Lower leg skin (tissue), 3 donors: ENCODE results near the gene ANKRD42.

Experiments used
- POLR2A ChIP-seq, 2 donors: fragments of 450-650 bp; IDR thresholded peaks; one replicate each; pipeline ENCODE4 v1.6.1; 2016 to 2017; ENCODE audit warnings: antibody characterized with exemption in 2 of 2, mild to moderate bottlenecking in 1 of 2, moderate library complexity in 1 of 2
- TF ChIP-seq, protein P1 (sequence below), 3 donors: fragments of 450-650 bp; IDR thresholded peaks; one replicate each; pipeline ENCODE4 v1.5.1; 2016; ENCODE audit warnings: antibody characterized with exemption in 3 of 3, mild to moderate bottlenecking in 3 of 3, moderate library complexity in 2 of 3

DNA sequence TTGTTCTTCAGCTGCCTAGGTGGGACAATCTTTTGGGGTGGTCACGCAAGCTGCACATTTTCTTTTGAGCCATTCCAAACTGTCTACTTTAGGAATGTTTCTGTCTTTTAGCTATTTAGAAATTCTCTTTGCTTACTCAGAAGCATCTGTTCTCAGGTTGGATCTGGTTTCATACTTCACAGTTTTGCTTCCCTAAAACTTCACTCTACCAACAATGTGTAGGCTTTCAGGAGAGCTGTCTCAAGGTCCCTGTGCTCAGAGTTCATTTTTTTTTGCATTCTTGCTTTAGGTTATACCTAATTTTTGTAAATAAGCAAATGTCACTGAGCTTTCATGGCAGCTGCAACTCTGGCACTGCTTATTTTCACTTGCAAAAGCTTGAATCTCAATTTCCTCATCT lies 55.9 kb downstream of the ANKRD42 start:
- TF ChIP-seq, protein P1, sequence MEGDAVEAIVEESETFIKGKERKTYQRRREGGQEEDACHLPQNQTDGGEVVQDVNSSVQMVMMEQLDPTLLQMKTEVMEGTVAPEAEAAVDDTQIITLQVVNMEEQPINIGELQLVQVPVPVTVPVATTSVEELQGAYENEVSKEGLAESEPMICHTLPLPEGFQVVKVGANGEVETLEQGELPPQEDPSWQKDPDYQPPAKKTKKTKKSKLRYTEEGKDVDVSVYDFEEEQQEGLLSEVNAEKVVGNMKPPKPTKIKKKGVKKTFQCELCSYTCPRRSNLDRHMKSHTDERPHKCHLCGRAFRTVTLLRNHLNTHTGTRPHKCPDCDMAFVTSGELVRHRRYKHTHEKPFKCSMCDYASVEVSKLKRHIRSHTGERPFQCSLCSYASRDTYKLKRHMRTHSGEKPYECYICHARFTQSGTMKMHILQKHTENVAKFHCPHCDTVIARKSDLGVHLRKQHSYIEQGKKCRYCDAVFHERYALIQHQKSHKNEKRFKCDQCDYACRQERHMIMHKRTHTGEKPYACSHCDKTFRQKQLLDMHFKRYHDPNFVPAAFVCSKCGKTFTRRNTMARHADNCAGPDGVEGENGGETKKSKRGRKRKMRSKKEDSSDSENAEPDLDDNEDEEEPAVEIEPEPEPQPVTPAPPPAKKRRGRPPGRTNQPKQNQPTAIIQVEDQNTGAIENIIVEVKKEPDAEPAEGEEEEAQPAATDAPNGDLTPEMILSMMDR (IDR thresholded peaks at IDR 0.05) = no peak
- no peak for TF ChIP-seq POLR2A (IDR thresholded peaks at IDR 0.05)
